GM23338 (cell line): ENCODE results near the gene THAP8. TPM values are rescaled to one million over a fixed set of nuclear protein-coding genes. Genes with fewer than 3 reads are reported as not detected.
A peak's percentile ranks its signal among the peaks of the same experiment; 100 is the strongest.

ENCODE experiments used
- ATAC-seq: fragments of 200-7000 bp; cut with Tn5 transposase; 3 replicates; pipeline ENCODE4 v1.9.1; 2020
- DNase-seq: peaks from one replicate; pipeline ENCODE4 v3.0.0-alpha.2; 2015; ENCODE audit warnings: low spot score
- H2AFZ ChIP-seq: fragments of 200-600 bp; sonication (generic); 2 replicates; pipeline ENCODE4 v1.8.0; 2016; ENCODE audit warnings: antibody characterized with exemption, mild to moderate bottlenecking, moderate library complexity
- H3F3A ChIP-seq: fragments of 200-600 bp; sonication (generic); replicated peaks from 2 replicates; pipeline ENCODE4 v1.8.0; 2017; ENCODE audit warnings: antibody characterized with exemption, mixed run types, low read depth
- H3K27ac ChIP-seq: fragments of 200-600 bp; sonication (generic); 2 replicates; pipeline ENCODE4 v1.6.1; 2016; ENCODE audit warnings: low read depth
- H3K27me3 ChIP-seq: fragments of 200-600 bp; sonication (generic); 2 replicates; pipeline ENCODE4 v1.8.0; 2016; ENCODE audit warnings: mild to moderate bottlenecking, mixed run types, moderate library complexity; ENCODE audit not compliant: insufficient read depth
- H3K36me3 ChIP-seq: fragments of 200-600 bp; sonication (generic); 2 replicates; pipeline ENCODE4 v1.8.0; 2016; ENCODE audit warnings: mild to moderate bottlenecking; ENCODE audit not compliant: insufficient read depth
- H3K4me1 ChIP-seq: fragments of 200-600 bp; sonication (generic); 2 replicates; pipeline ENCODE4 v1.8.0; 2016; ENCODE audit warnings: mild to moderate bottlenecking, moderate library complexity; ENCODE audit not compliant: insufficient read depth
- H3K4me2 ChIP-seq: fragments of 200-600 bp; sonication (generic); 2 replicates; pipeline ENCODE4 v1.7.1; 2017; ENCODE audit warnings: mixed run types
- H3K4me3 ChIP-seq: fragments of 200-600 bp; sonication (generic); 2 replicates; pipeline ENCODE4 v1.6.1; 2016; ENCODE audit warnings: mixed run types
- H3K79me2 ChIP-seq: fragments of 200-600 bp; sonication (generic); replicated peaks from 2 replicates; pipeline ENCODE4 v1.8.0; 2017; ENCODE audit warnings: mild to moderate bottlenecking; ENCODE audit not compliant: insufficient read depth
- H3K9me2 ChIP-seq: fragments of 200-600 bp; sonication (generic); 2 replicates; pipeline ENCODE4 v1.8.0; 2017; ENCODE audit not compliant: insufficient read depth
- H4K20me1 ChIP-seq: fragments of 200-600 bp; sonication (generic); replicated peaks from 2 replicates; pipeline ENCODE4 v1.8.0; 2017; ENCODE audit warnings: mild to moderate bottlenecking; ENCODE audit not compliant: insufficient read depth
- H3K27ac Mint-ChIP-seq: 2 replicates; pipeline ENCODE4 v1.8.0; 2020; ENCODE audit warnings: inconsistent platforms, mild to moderate bottlenecking, moderate library complexity, mixed read lengths
- H3K27me3 Mint-ChIP-seq: 3 replicates; pipeline ENCODE4 v1.8.0; 2022; ENCODE audit warnings: low read depth, mild to moderate bottlenecking, moderate library complexity, mixed read lengths, inconsistent platforms; ENCODE audit not compliant: insufficient read depth, poor library complexity
- H3K36me3 Mint-ChIP-seq: 3 replicates; pipeline ENCODE4 v1.8.0; 2021; ENCODE audit warnings: low read depth, mild to moderate bottlenecking, inconsistent platforms, moderate library complexity, mixed read lengths
- H3K4me1 Mint-ChIP-seq: 3 replicates; pipeline ENCODE4 v1.8.0; 2020; ENCODE audit warnings: mild to moderate bottlenecking, inconsistent platforms, mixed read lengths
- H3K4me3 Mint-ChIP-seq: 3 replicates; pipeline ENCODE4 v1.8.0; 2021; ENCODE audit warnings: moderate library complexity, mild to moderate bottlenecking, inconsistent platforms, mixed read lengths
- H3K9me3 Mint-ChIP-seq: 3 replicates; pipeline ENCODE4 v1.8.0; 2020; ENCODE audit warnings: moderate library complexity, mild to moderate bottlenecking, inconsistent platforms, mixed read lengths
- CREB1 ChIP-seq: fragments of 250-450 bp; sonication (Bioruptor Pico); IDR thresholded peaks from 2 replicates; pipeline ENCODE4 v1.5.0; 2020; ENCODE audit warnings: low read depth, mild to moderate bottlenecking, moderate library complexity
- EZH2 ChIP-seq: fragments of 200-600 bp; sonication (generic); IDR thresholded peaks from one replicate; pipeline ENCODE4 v1.8.0; 2017; ENCODE audit warnings: antibody characterized with exemption, mild to moderate bottlenecking, low read depth; ENCODE audit not compliant: unreplicated experiment
- JUNB ChIP-seq: IDR thresholded peaks from one replicate; pipeline ENCODE4 v1.6.1; 2016; ENCODE audit warnings: antibody characterized with exemption; ENCODE audit not compliant: unreplicated experiment
- NANOG ChIP-seq: IDR thresholded peaks from 2 replicates; pipeline ENCODE4 v1.6.1; 2016; ENCODE audit warnings: antibody characterized with exemption, borderline replicate concordance
- POLR2AphosphoS5 ChIP-seq: IDR thresholded peaks from 2 replicates; pipeline ENCODE4 v1.6.1; 2016; ENCODE audit warnings: antibody characterized with exemption, low read depth
- STAT1 ChIP-seq: IDR thresholded peaks from one replicate; pipeline ENCODE4 v1.6.1; 2016; ENCODE audit warnings: antibody characterized with exemption; ENCODE audit not compliant: unreplicated experiment
- ZNF114 ChIP-seq: fragments of 250-450 bp; sonication (Bioruptor Pico); IDR thresholded peaks from 2 replicates; pipeline ENCODE4 v1.5.0; 2020; ENCODE audit warnings: mild to moderate bottlenecking, moderate library complexity
- polyA plus RNA-seq: library from polyadenylated mRNA; unstranded; fragments of >200 nt; fragmentation: Nextera tagmentation; extraction: Ambion mirVana; gene quantifications from 2 replicates; pipeline ENCODE4 v1.2.1, GENCODE V29; 2016
- total RNA-seq: library from RNA; depleted of rRNA; stranded (reverse); fragments of >200 nt; shearing (Covaris generic); gene quantifications from 2 replicates; pipeline ENCODE4 v1.2.3, GENCODE V29; 2014
- TF ChIP-seq, protein P1 (sequence below): IDR thresholded peaks from 2 replicates; pipeline ENCODE4 v1.6.1; 2016; ENCODE audit warnings: antibody characterized with exemption
- TF ChIP-seq, protein P2 (sequence below): IDR thresholded peaks from one replicate; pipeline ENCODE4 v1.6.1; 2018; ENCODE audit warnings: antibody characterized with exemption; ENCODE audit not compliant: unreplicated experiment
- TF ChIP-seq, protein P3 (sequence below): fragments of 250-450 bp; sonication (Bioruptor Pico); IDR thresholded peaks from 2 replicates; pipeline ENCODE4 v1.5.0; 2020; ENCODE audit warnings: mild to moderate bottlenecking, moderate library complexity

Gene THAP8
- total and polyA plus RNA-seq, 2 experiments from 2014 or later: 12.7 to 13.7 TPM

DNA sequence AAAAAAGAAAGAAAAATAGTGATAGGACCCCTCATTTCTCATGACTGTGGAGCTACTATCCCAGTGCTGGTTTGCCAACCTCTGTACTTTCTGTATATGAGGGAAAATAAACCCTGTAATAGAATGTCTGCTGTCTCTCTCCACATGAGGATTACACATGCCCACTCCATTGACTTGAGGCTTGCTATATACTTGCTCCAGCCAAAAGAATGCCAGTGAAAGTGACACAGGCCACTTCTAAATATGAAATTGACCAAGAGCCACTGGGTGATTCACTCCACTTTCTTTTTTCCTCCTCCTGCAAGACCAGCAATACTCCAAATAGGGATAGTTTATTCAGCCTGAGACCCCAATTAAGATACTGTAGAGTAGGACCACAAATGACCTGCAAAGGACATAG, 6.2 kb downstream of the THAP8 start (continued):
- TF ChIP-seq, protein P1, sequence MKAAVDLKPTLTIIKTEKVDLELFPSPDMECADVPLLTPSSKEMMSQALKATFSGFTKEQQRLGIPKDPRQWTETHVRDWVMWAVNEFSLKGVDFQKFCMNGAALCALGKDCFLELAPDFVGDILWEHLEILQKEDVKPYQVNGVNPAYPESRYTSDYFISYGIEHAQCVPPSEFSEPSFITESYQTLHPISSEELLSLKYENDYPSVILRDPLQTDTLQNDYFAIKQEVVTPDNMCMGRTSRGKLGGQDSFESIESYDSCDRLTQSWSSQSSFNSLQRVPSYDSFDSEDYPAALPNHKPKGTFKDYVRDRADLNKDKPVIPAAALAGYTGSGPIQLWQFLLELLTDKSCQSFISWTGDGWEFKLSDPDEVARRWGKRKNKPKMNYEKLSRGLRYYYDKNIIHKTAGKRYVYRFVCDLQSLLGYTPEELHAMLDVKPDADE: no peak
- no peak for TF ChIP-seq CREB1 (CRISPR knock-in tag)

DNA sequence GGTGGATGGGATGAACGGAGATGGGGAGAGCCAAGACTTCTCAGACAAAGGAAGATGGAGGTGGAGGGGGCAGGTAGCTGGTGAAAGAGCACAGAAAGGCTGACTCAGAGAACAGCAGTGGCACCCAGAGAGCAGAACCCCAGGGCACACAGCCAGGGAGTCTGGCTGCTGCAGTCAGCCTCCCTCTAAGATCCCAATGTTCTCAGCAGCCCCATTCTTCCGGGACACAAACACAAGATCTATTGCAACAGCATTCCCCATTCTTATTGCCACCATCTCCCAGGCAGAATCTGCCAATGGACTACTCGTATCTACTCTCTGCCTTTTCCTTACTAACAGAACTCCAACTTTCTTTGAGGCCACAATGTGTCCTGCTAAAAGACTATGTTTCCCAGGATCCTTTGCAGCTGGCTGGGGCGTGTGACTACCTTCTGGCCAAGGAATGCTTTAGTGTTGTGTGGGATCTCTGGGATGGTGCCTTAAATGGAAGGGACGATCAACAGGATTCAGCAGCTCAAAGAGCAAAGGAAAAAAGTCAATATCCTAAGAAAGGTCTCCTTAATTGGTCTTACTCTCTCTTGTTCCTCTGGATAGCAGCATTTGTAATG, 7.5 kb downstream of the THAP8 start:
- Mint-ChIP-seq H3K9me3 (no peaks in the 10 kb centered on the region; the same call in 2 of the 3 replicates), H3K27me3 (peaks cover 5% of the 10 kb centered on the region), H3K36me3 (0 out of 3 replicates have a peak, but pooled peaks cover 3% of the 10 kb centered on the region), H3K4me1 (peaks cover 18% of the 10 kb centered on the region), H3K27ac (no peak overlapping the region), H3K4me3 (no peak overlapping the region)
- TF ChIP-seq JUNB (no peak), STAT1 (no peak), CREB1 (CRISPR knock-in tag) (no peak), ZNF114 (CRISPR knock-in tag) (no peak), POLR2AphosphoS5 (no peak), NANOG (no peak), EZH2 (no peak)
- TF ChIP-seq, protein P2, sequence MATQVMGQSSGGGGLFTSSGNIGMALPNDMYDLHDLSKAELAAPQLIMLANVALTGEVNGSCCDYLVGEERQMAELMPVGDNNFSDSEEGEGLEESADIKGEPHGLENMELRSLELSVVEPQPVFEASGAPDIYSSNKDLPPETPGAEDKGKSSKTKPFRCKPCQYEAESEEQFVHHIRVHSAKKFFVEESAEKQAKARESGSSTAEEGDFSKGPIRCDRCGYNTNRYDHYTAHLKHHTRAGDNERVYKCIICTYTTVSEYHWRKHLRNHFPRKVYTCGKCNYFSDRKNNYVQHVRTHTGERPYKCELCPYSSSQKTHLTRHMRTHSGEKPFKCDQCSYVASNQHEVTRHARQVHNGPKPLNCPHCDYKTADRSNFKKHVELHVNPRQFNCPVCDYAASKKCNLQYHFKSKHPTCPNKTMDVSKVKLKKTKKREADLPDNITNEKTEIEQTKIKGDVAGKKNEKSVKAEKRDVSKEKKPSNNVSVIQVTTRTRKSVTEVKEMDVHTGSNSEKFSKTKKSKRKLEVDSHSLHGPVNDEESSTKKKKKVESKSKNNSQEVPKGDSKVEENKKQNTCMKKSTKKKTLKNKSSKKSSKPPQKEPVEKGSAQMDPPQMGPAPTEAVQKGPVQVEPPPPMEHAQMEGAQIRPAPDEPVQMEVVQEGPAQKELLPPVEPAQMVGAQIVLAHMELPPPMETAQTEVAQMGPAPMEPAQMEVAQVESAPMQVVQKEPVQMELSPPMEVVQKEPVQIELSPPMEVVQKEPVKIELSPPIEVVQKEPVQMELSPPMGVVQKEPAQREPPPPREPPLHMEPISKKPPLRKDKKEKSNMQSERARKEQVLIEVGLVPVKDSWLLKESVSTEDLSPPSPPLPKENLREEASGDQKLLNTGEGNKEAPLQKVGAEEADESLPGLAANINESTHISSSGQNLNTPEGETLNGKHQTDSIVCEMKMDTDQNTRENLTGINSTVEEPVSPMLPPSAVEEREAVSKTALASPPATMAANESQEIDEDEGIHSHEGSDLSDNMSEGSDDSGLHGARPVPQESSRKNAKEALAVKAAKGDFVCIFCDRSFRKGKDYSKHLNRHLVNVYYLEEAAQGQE: no peak
- TF ChIP-seq, protein P1: no peak
- TF ChIP-seq, protein P3, sequence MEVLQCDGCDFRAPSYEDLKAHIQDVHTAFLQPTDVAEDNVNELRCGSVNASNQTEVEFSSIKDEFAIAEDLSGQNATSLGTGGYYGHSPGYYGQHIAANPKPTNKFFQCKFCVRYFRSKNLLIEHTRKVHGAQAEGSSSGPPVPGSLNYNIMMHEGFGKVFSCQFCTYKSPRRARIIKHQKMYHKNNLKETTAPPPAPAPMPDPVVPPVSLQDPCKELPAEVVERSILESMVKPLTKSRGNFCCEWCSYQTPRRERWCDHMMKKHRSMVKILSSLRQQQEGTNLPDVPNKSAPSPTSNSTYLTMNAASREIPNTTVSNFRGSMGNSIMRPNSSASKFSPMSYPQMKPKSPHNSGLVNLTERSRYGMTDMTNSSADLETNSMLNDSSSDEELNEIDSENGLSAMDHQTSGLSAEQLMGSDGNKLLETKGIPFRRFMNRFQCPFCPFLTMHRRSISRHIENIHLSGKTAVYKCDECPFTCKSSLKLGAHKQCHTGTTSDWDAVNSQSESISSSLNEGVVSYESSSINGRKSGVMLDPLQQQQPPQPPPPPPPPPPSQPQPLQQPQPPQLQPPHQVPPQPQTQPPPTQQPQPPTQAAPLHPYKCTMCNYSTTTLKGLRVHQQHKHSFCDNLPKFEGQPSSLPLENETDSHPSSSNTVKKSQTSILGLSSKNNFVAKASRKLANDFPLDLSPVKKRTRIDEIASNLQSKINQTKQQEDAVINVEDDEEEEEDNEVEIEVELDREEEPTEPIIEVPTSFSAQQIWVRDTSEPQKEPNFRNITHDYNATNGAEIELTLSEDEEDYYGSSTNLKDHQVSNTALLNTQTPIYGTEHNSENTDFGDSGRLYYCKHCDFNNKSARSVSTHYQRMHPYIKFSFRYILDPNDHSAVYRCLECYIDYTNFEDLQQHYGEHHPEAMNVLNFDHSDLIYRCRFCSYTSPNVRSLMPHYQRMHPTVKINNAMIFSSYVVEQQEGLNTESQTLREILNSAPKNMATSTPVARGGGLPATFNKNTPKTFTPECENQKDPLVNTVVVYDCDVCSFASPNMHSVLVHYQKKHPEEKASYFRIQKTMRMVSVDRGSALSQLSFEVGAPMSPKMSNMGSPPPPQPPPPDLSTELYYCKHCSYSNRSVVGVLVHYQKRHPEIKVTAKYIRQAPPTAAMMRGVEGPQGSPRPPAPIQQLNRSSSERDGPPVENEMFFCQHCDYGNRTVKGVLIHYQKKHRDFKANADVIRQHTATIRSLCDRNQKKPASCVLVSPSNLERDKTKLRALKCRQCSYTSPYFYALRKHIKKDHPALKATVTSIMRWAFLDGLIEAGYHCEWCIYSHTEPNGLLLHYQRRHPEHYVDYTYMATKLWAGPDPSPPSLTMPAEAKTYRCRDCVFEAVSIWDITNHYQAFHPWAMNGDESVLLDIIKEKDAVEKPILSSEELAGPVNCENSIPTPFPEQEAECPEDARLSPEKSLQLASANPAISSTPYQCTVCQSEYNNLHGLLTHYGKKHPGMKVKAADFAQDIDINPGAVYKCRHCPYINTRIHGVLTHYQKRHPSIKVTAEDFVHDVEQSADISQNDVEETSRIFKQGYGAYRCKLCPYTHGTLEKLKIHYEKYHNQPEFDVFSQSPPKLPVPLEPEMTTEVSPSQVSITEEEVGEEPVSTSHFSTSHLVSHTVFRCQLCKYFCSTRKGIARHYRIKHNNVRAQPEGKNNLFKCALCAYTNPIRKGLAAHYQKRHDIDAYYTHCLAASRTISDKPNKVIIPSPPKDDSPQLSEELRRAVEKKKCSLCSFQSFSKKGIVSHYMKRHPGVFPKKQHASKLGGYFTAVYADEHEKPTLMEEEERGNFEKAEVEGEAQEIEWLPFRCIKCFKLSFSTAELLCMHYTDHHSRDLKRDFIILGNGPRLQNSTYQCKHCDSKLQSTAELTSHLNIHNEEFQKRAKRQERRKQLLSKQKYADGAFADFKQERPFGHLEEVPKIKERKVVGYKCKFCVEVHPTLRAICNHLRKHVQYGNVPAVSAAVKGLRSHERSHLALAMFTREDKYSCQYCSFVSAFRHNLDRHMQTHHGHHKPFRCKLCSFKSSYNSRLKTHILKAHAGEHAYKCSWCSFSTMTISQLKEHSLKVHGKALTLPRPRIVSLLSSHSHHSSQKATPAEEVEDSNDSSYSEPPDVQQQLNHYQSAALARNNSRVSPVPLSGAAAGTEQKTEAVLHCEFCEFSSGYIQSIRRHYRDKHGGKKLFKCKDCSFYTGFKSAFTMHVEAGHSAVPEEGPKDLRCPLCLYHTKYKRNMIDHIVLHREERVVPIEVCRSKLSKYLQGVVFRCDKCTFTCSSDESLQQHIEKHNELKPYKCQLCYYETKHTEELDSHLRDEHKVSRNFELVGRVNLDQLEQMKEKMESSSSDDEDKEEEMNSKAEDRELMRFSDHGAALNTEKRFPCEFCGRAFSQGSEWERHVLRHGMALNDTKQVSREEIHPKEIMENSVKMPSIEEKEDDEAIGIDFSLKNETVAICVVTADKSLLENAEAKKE (CRISPR knock-in tag): no peak
- Histone ChIP-seq H3K4me3 (no peak overlapping the region), H4K20me1 (peaks cover 5% of the 10 kb centered on the region; the same call in 1 of the 2 replicates), H3K79me2 (no peaks in the 10 kb centered on the region), H2AFZ (no peak overlapping the region), H3K27me3 (no peaks in the 10 kb centered on the region), H3K27ac (no peak overlapping the region), H3F3A (0 out of 2 replicates have a peak, but pooled peaks cover 5% of the 10 kb centered on the region), H3K9me2 (0 out of 2 replicates have a peak, but pooled peaks cover 2% of the 10 kb centered on the region), H3K4me2 (no peak overlapping the region), H3K36me3 (no peaks in the 10 kb centered on the region), H3K4me1 (peaks cover 11% of the 10 kb centered on the region)
- peak; percentile 38 for DNase-seq
- ATAC-seq: no peak
